K562 (cell line): ENCODE results near the gene BECN2. TPM values are rescaled to one million over a fixed set of nuclear protein-coding genes. Genes with fewer than 3 reads are reported as not detected.

ENCODE experiments used
- ATAC-seq: fragments of 200-7000 bp; cut with Tn5 transposase; 3 replicates; pipeline ENCODE4 v1.9.1; 2020; ENCODE audit warnings: moderate library complexity
- BruUV-seq: library from RNA; stranded (reverse); fragments of 400-500 nt; replicated peaks from 2 replicates; lab custom pipeline; 2021; lab: Mats Ljungman, UMichigan
- CTCF ChIA-PET: fragments of 300-600 bp; formaldehyde crosslinking; extraction: SDS; loops from one replicate; lab custom pipeline; 2021; ENCODE audit warnings: low intra/inter-chr PET ratio; lab: Yijun Ruan, JAX
- POLR2A ChIA-PET: fragments of 300-600, 350-650 bp; sonication (Branson Sonifier 250); formaldehyde crosslinking; extraction: SDS; loops from one replicate; lab custom pipeline; 2021; ENCODE audit warnings: antibody characterized with exemption, inconsistent platforms; lab: Yijun Ruan, JAX
- DNase-seq, 4 experiments: peaks; one replicate each; pipeline versions ENCODE4 v3.0.0 to v3.0.0-alpha.2; 2011 to 2018; ENCODE audit warnings: low spot score in 3 of 4, mixed read lengths in 3 of 4; ENCODE audit errors: extremely low read depth in 1 of 4
- FAIRE-seq: peaks from 2 replicates; lab custom pipeline; 2011; peaks lifted over from hg19 to GRCh38; lab: Jason Lieb, UNC
- H2AFZ ChIP-seq: 2 replicates; pipeline ENCODE4 v1.6.0; 2011; ENCODE audit warnings: low read depth, low read length, control low read depth, inconsistent platforms
- H3K27ac ChIP-seq: fragments of 200-600 bp; 3 replicates; pipeline ENCODE4 v1.8.0; 2011; ENCODE audit warnings: low read depth, mild to moderate bottlenecking, control low read depth, inconsistent platforms, low read length, moderate library complexity, mixed read lengths; ENCODE audit errors: extremely low read depth
- H3K27me3 ChIP-seq, 2 experiments: fragments of 300-600 bp in 1 of 2; 2 replicates in 1 of 2; 3 replicates in 1 of 2; pipeline versions ENCODE4 v1.6.0 to v1.8.0; 2011; ENCODE audit warnings: inconsistent platforms in 2 of 2, low read length in 2 of 2, mild to moderate bottlenecking in 1 of 2, mixed read lengths in 1 of 2, moderate library complexity in 1 of 2; ENCODE audit not compliant: control insufficient read depth in 2 of 2, insufficient read depth in 2 of 2
- H3K36me3 ChIP-seq: fragments of 300-600 bp; 3 replicates; pipeline ENCODE4 v1.8.0; 2011; ENCODE audit warnings: mild to moderate bottlenecking, low read length, inconsistent platforms; ENCODE audit not compliant: control insufficient read depth, insufficient read depth
- H3K4me1 ChIP-seq, 2 experiments: fragments of 200-600 bp in 1 of 2; replicated peaks in 1 of 2; 2 replicates in 1 of 2; 3 replicates in 1 of 2; pipeline versions ENCODE4 v1.5.1 to v1.8.0; 2011; ENCODE audit warnings: inconsistent platforms in 2 of 2, low read length in 2 of 2, mild to moderate bottlenecking in 1 of 2, mixed read lengths in 1 of 2, moderate library complexity in 1 of 2; ENCODE audit not compliant: control insufficient read depth in 2 of 2, insufficient read depth in 2 of 2
- H3K4me2 ChIP-seq: 2 replicates; pipeline ENCODE4 v1.6.1; 2011; ENCODE audit warnings: low read length, control low read depth, inconsistent platforms, mixed read lengths; ENCODE audit not compliant: insufficient read depth
- H3K4me3 ChIP-seq: fragments of 200-600 bp; sonication (generic), shearing (Covaris generic); 2 replicates; pipeline ENCODE4 v1.5.1; 2016; ENCODE audit warnings: control low read depth, inconsistent platforms
- H3K79me2 ChIP-seq: fragments of 200-600 bp; 3 replicates; pipeline ENCODE4 v1.8.0; 2011; ENCODE audit warnings: low read length, inconsistent platforms; ENCODE audit not compliant: control insufficient read depth, insufficient read depth
- H3K9ac ChIP-seq, 2 experiments: 2 replicates each; pipeline versions ENCODE4 v1.6.0 to v1.6.1; 2011; ENCODE audit warnings: low read depth in 2 of 2, low read length in 2 of 2, control low read depth in 1 of 2, inconsistent platforms in 1 of 2, mild to moderate bottlenecking in 1 of 2, mixed read lengths in 1 of 2; ENCODE audit not compliant: insufficient read depth in 1 of 2
- H3K9me1 ChIP-seq: one replicate; pipeline ENCODE4 v1.6.0; 2011; ENCODE audit warnings: inconsistent platforms, mild to moderate bottlenecking, low read length, moderate library complexity; ENCODE audit not compliant: control insufficient read depth, insufficient read depth
- H3K9me3 ChIP-seq: replicated peaks from 2 replicates; pipeline ENCODE4 v1.5.1; 2011; ENCODE audit warnings: low read depth, low read length, inconsistent platforms; ENCODE audit not compliant: control insufficient read depth, insufficient read depth
- H4K20me1 ChIP-seq: replicated peaks from 2 replicates; pipeline ENCODE4 v1.6.1; 2011; ENCODE audit warnings: low read length, inconsistent platforms, mixed read lengths; ENCODE audit not compliant: control insufficient read depth, insufficient read depth
- MCM5 ChIP-seq: fragments of 450-650 bp; IDR thresholded peaks from 2 replicates; pipeline ENCODE4 v1.6.1; 2016; ENCODE audit warnings: low read depth
- TCF7L2 ChIP-seq: fragments of 150-350 bp; IDR thresholded peaks from 2 replicates; pipeline ENCODE4 v1.6.1; 2016; ENCODE audit warnings: low read depth, mild to moderate bottlenecking, low read length, moderate library complexity
- ZNF318 ChIP-seq, 2 experiments: fragments of 450-650 bp; IDR thresholded peaks; 2 replicates each; pipeline ENCODE4 v1.6.1; 2016; ENCODE audit warnings: mild to moderate bottlenecking in 2 of 2, borderline replicate concordance in 1 of 2, low read depth in 1 of 2, moderate library complexity in 1 of 2
- ZNF717 ChIP-seq: fragments of 250-450 bp; sonication (Bioruptor Pico); IDR thresholded peaks from 2 replicates; pipeline ENCODE4 v1.5.0; 2021
- ZNF76 ChIP-seq: fragments of 250-450 bp; sonication (Bioruptor Pico); IDR thresholded peaks from 2 replicates; pipeline ENCODE4 v1.4.0; 2020; ENCODE audit warnings: mild to moderate bottlenecking, moderate library complexity, borderline replicate concordance
- WGBS: fragments of 100-300 bp; shearing (Covaris generic); methylation state at CpG from one replicate; pipeline ENCODE4 v1.1.6; 2016; ENCODE audit warnings: low coverage, mixed read lengths; ENCODE audit not compliant: insufficient coverage; ENCODE audit errors: missing lambda C conversion rate; 5-methylcytosine and 5-hydroxymethylcytosine counted together
- in situ Hi-C: fragments of 300-500 bp; cut with MboI; formaldehyde crosslinking; loops from 4 replicates; pipeline ENCODE4 v1.15.0; 2018; ENCODE audit warnings: inconsistent platforms, mixed read lengths
- intact Hi-C: fragments of 100-400 bp; cut with micrococcal nuclease; formaldehyde crosslinking; loops from 2 replicates; pipeline ENCODE4 v1.14.2; 2022
- polyA plus RNA-seq, 8 experiments: library from polyadenylated mRNA; depleted of rRNA in 4 of 8; stranded (reverse) in 5 of 8; unstranded in 3 of 8; fragments of >200 nt; fragmentation: Nextera tagmentation in 2 of 8; fragmentation: Illumina TruSeq in 1 of 8; extraction: Ambion mirVana in 2 of 8; extraction: Trizol in 1 of 8; gene quantifications; 2 replicates each; pipeline versions ENCODE4 v1.2.1 to v1.2.3, GENCODE V29; 2011 to 2014; ENCODE audit warnings: inconsistent platforms in 1 of 8, missing spikeins in 1 of 8
- total RNA-seq, 7 experiments: library from RNA; depleted of rRNA in 6 of 7; stranded (reverse); fragments of >200 nt in 6 of 7; fragmentation: Illumina TruSeq in 2 of 7; extraction: Trizol in 2 of 7; gene quantifications; 2 replicates each; pipeline versions ENCODE4 v1.2.1 to v1.2.3, GENCODE V29; 2011 to 2021; ENCODE audit warnings: low replicate concordance in 1 of 7

BECN2 gene
- total and polyA plus RNA-seq, 9 of the 15 experiments (the other 6 are each of a cell fraction or from before 2014, with no cell fraction given) = not detected

GRCh38 chr1:241947354-241947753 lies 10.2 kb upstream of the BECN2 start:
- ATAC-seq = peak; percentile 9
- no peak for FAIRE-seq
- no peak for DNase-seq
- intact Hi-C loops (no loop called here), in situ Hi-C loops (no loop called here)
- no peak for TF ChIP-seq MCM5
- no peak for TF ChIP-seq ZNF318 (IDR thresholded peaks at IDR 0.05; ENCODE audit: borderline replicate concordance in 1 of 2, low read depth in 1 of 2)
- TF ChIP-seq ZNF717 (CRISPR knock-in tag) = no peak
- no peak for TF ChIP-seq TCF7L2
- TF ChIP-seq ZNF76 = no peak
- Histone ChIP-seq H3K27me3 (peaks cover 7 to 12% of the 10 kb centered on the region in 2 experiments; a peak in 4 of 5 replicates), H3K4me1 (peaks cover 0 to 2% of the 10 kb centered on the region in 2 experiments; a peak in 3 of 5 replicates), H3K4me2 (no peak overlapping the region), H3K9me1 (no peaks in the 10 kb centered on the region), H3K27ac (no peak overlapping the region), H3K36me3 (no peaks in the 10 kb centered on the region), H2AFZ (no peak overlapping the region), H4K20me1 (no peaks in the 10 kb centered on the region), H3K4me3 (no peak overlapping the region), H3K9ac (no peak overlapping the region), H3K79me2 (no peaks in the 10 kb centered on the region), H3K9me3 (no peaks in the 10 kb centered on the region)
- BruUV-seq = no TSS peak
- ChIA-PET CTCF (no interaction called here), POLR2A (no interaction called here)
- 19% methylated on average over 6 of the region's 6 CpGs for WGBS
